HepG2 (cell line): Measurements from ENCODE around the gene ERMARD. TPM values are rescaled to one million over a fixed set of nuclear protein-coding genes. Genes with fewer than 3 reads are reported as not detected.

Source experiments
- DBP ChIP-seq: sonication (generic); formaldehyde crosslinking; IDR thresholded peaks from 2 replicates; pipeline ENCODE4 v1.4.0; 2020; ENCODE audit warnings: missing genetic modification reagents; ENCODE audit errors: not compliant biosample characterization
- FLYWCH1 ChIP-seq: sonication (generic); formaldehyde crosslinking; IDR thresholded peaks from 2 replicates; pipeline ENCODE4 v1.8.1; 2023; ENCODE audit warnings: mild to moderate bottlenecking, missing genetic modification reagents
- KDM6A ChIP-seq: IDR thresholded peaks from 2 replicates; pipeline ENCODE4 v1.6.1; 2016; ENCODE audit warnings: low read depth
- LBX2 ChIP-seq: sonication (generic); formaldehyde crosslinking; IDR thresholded peaks from 2 replicates; pipeline ENCODE4 v1.5.0; 2020; ENCODE audit warnings: missing genetic modification reagents, mild to moderate bottlenecking, borderline replicate concordance
- LRRFIP1 ChIP-seq: sonication (generic); formaldehyde crosslinking; conservative IDR thresholded peaks from 2 replicates; pipeline ENCODE4 v1.4.0; 2020; ENCODE audit warnings: missing genetic modification reagents
- MAFK ChIP-seq, 2 experiments: IDR thresholded peaks in 1 of 2; conservative IDR thresholded peaks in 1 of 2; 2 replicates each; pipeline ENCODE4 v1.6.1; 2011; ENCODE audit warnings: improper control_type of control experiment in 2 of 2, low read length in 2 of 2
- MYPOP ChIP-seq: sonication (generic); formaldehyde crosslinking; IDR thresholded peaks from 2 replicates; pipeline ENCODE4 v1.8.1; 2023; ENCODE audit warnings: mild to moderate bottlenecking, moderate library complexity, missing genetic modification reagents
- NFKB2 ChIP-seq: sonication (generic); formaldehyde crosslinking; IDR thresholded peaks from 2 replicates; pipeline ENCODE4 v1.4.0; 2020; ENCODE audit warnings: missing genetic modification reagents, borderline replicate concordance
- POLR2G ChIP-seq: fragments of 200-400 bp; formaldehyde crosslinking; IDR thresholded peaks from 2 replicates; pipeline ENCODE4 v1.6.1; 2018; ENCODE audit warnings: mild to moderate bottlenecking, low read depth, low read length, moderate library complexity
- SMAD3 ChIP-seq: sonication (generic); formaldehyde crosslinking; IDR thresholded peaks from 2 replicates; pipeline ENCODE4 v1.4.0; 2020; ENCODE audit warnings: missing genetic modification reagents
- TAF1 ChIP-seq: sonication (generic); formaldehyde crosslinking; IDR thresholded peaks from 2 replicates; pipeline ENCODE4 v1.4.0; 2020; ENCODE audit warnings: missing genetic modification reagents
- TCF7L2 ChIP-seq: IDR thresholded peaks from 2 replicates; pipeline ENCODE4 v1.6.1; 2011; ENCODE audit warnings: mild to moderate bottlenecking, low read depth, low read length, moderate library complexity
- ZC3H4 ChIP-seq: sonication (generic); formaldehyde crosslinking; IDR thresholded peaks from 2 replicates; pipeline ENCODE4 v1.4.0; 2020; ENCODE audit warnings: missing genetic modification reagents, borderline replicate concordance
- ZFP36L1 ChIP-seq: sonication (generic); formaldehyde crosslinking; IDR thresholded peaks from 2 replicates; pipeline ENCODE4 v1.8.0; 2022; ENCODE audit warnings: mild to moderate bottlenecking, missing genetic modification reagents, moderate library complexity
- ZFY ChIP-seq: sonication (generic); formaldehyde crosslinking; IDR thresholded peaks from 2 replicates; pipeline ENCODE4 v1.4.0; 2020; ENCODE audit warnings: missing genetic modification reagents
- ZNF335 ChIP-seq: sonication (generic); formaldehyde crosslinking; IDR thresholded peaks from 2 replicates; pipeline ENCODE4 v1.4.0; 2020; ENCODE audit warnings: missing genetic modification reagents
- ZNF343 ChIP-seq: sonication (generic); formaldehyde crosslinking; IDR thresholded peaks from 2 replicates; pipeline ENCODE4 v1.4.0; 2020; ENCODE audit warnings: mild to moderate bottlenecking, missing genetic modification reagents
- ZNF574 ChIP-seq: sonication (generic); formaldehyde crosslinking; IDR thresholded peaks from 2 replicates; pipeline ENCODE4 v1.4.0; 2020; ENCODE audit warnings: missing genetic modification reagents
- ZNF678 ChIP-seq: sonication (generic); formaldehyde crosslinking; IDR thresholded peaks from 2 replicates; pipeline ENCODE4 v1.4.0; 2020; ENCODE audit warnings: mild to moderate bottlenecking, missing genetic modification reagents
- polyA plus RNA-seq, 8 experiments: library from polyadenylated mRNA; depleted of rRNA in 3 of 8; stranded (reverse) in 7 of 8; unstranded in 1 of 8; fragments of >200 nt; fragmentation: Illumina TruSeq in 4 of 8; extraction: Trizol in 4 of 8; gene quantifications; 2 replicates each; pipeline versions ENCODE4 v1.2.1 to v1.2.3, GENCODE V29; 2011 to 2016; ENCODE audit warnings: low read depth in 4 of 8, missing spikeins in 1 of 8, mixed read lengths in 1 of 8; ENCODE audit not compliant: insufficient read depth in 1 of 8
- total RNA-seq, 5 experiments: library from RNA; depleted of rRNA; stranded (reverse); fragments of >200 nt; fragmentation: Illumina TruSeq; extraction: Trizol; gene quantifications; 2 replicates each; pipeline ENCODE4 v1.2.3, GENCODE V29; 2016; ENCODE audit warnings: low read depth in 1 of 5
- TF ChIP-seq, protein P1 (sequence below): sonication (generic); formaldehyde crosslinking; IDR thresholded peaks from 2 replicates; pipeline ENCODE4 v1.5.1; 2020; ENCODE audit warnings: missing genetic modification reagents, mild to moderate bottlenecking, borderline replicate concordance

Gene ERMARD
- total and polyA plus RNA-seq, 2 of the 13 experiments (the other 11 are each of a cell fraction or from before 2014, with no cell fraction given): 8.8 to 10.7 TPM

DNA sequence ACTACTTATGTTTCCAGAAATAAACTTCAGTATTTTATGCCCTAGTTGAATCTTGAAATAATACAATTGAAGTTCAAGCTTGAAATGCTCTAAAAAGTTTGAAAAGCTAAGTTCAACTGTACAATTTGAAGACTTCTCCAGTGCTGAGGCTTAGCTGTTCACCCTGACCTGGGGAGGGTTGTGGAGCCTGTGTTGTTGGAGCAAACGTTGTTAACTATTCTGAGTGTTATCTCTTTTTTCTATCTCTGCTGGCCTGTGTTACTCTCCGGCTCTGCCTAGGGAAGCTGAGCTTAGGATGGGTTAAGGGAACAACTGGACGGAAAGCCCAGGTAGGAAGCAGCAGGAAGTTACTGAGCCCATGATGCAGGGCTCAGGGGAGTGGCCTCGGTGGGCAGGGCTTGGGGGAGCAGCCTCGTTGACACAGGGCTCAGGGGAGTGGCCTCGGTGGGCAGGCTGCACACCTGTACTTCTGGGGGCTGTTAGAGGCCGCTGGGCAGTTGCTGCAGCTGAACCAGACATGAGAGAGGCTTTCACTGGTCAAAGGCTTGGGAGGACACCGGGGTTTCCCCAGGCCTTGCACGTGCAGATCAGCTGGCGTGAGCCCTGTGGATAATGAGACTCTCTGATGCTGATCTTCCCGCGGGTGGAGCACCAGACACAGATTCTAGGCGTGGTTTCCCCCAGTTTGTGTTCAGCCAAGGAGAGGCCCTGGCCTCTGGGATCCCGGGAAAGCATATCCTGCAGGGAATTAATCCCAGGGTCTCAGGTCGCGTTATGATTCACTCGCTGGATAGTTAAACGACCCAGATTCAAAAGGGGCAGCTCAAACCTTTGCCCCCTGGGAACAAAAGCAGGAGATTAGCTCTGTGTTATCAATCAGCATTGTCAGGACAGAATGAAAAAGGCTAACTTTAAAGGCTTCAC lies 58.9 kb downstream of the ERMARD start (continued):
- TF ChIP-seq MYPOP (CRISPR knock-in tag): no peak
- 0 out of 2 replicates have a peak, but pooled peaks have one; percentile 39 for TF ChIP-seq POLR2G
- TF ChIP-seq KDM6A (CRISPR knock-in tag): no peak
- TF ChIP-seq, protein P1, sequence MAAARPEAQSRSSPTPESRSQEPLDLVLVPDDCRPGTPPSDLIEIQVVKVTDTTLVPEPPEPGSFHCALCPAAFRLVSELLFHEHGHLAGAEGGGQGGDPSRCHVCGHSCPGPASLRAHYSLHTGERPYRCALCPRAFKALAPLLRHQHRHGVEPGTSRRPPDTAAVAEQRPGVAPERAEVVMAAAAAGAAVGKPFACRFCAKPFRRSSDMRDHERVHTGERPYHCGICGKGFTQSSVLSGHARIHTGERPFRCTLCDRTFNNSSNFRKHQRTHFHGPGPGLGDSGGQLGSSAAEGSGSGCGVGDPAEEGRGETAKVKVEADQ (CRISPR knock-in tag): no peak
- TF ChIP-seq ZNF574 (CRISPR knock-in tag): 0 out of 2 replicates have a peak, but pooled peaks have one; percentile 18
- TF ChIP-seq ZNF343 (CRISPR knock-in tag): no peak
- TF ChIP-seq ZC3H4 (CRISPR knock-in tag): no peak
- no peak for TF ChIP-seq DBP (CRISPR knock-in tag)
- 0 out of 2 replicates have a peak, but pooled peaks have one; percentile 58 for TF ChIP-seq SMAD3
- no peak for TF ChIP-seq ZNF678 (CRISPR knock-in tag)
- no peak for TF ChIP-seq ZNF335
- TF ChIP-seq LRRFIP1 (CRISPR knock-in tag): no peak
- TF ChIP-seq TAF1 (CRISPR knock-in tag): no peak; the same call in 1 of the 2 replicates
- TF ChIP-seq LBX2: no peak
- TF ChIP-seq ZFY (CRISPR knock-in tag): peak; percentile 35; the same call in 1 of the 2 replicates
- no peak for TF ChIP-seq MAFK (conservative IDR thresholded peaks at IDR 0.05 in 1 of 2, IDR thresholded peaks at IDR 0.05 in 1 of 2; ENCODE audit: low read length in 2 of 2)
- 0 out of 2 replicates have a peak, but pooled peaks have one; percentile 29 for TF ChIP-seq NFKB2 (CRISPR knock-in tag)
- TF ChIP-seq ZFP36L1 (CRISPR knock-in tag): 0 out of 2 replicates have a peak, but pooled peaks have one; percentile 65
- TF ChIP-seq FLYWCH1 (CRISPR knock-in tag): no peak
- TF ChIP-seq TCF7L2: no peak
